SK-N-SH (cell line): ENCODE measurements around the gene GAST.

Experiments used
- EP300 ChIP-seq, 2 experiments: IDR thresholded peaks; 2 replicates each; pipeline versions ENCODE4 v1.4.0 to v1.6.1; 2012; ENCODE audit warnings: borderline replicate concordance in 1 of 2, low read depth in 1 of 2, low read length in 1 of 2
- EZH2phosphoT487 ChIP-seq: fragments of 200-600 bp; sonication (generic); IDR thresholded peaks from 2 replicates; pipeline ENCODE4 v1.6.1; 2017; ENCODE audit warnings: low read depth, mixed run types, mild to moderate bottlenecking, antibody characterized with exemption, moderate library complexity, borderline replicate concordance
- FOXM1 ChIP-seq: IDR thresholded peaks from 2 replicates; pipeline ENCODE4 v1.4.0; 2012; ENCODE audit warnings: low read depth, mild to moderate bottlenecking
- GABPA ChIP-seq: IDR thresholded peaks from 2 replicates; pipeline ENCODE4 v1.4.0; 2012; ENCODE audit warnings: low read depth, mild to moderate bottlenecking
- JUND ChIP-seq: IDR thresholded peaks from 2 replicates; pipeline ENCODE4 v1.4.0; 2012
- NRF1 ChIP-seq: IDR thresholded peaks from 2 replicates; pipeline ENCODE4 v1.6.1; 2012; ENCODE audit warnings: low read depth, mild to moderate bottlenecking, low read length
- POLR2AphosphoS5 ChIP-seq: IDR thresholded peaks from 2 replicates; pipeline ENCODE4 v1.6.1; 2012; ENCODE audit warnings: low read depth, low read length
- RCOR1 ChIP-seq: fragments of 150-350 bp; IDR thresholded peaks from 2 replicates; pipeline ENCODE4 v1.6.1; 2017; ENCODE audit warnings: antibody characterized with exemption, low read length
- SIN3A ChIP-seq: IDR thresholded peaks from 2 replicates; pipeline ENCODE4 v1.6.1; 2012; ENCODE audit warnings: low read depth, mild to moderate bottlenecking, low read length, moderate library complexity, borderline replicate concordance
- YY1 ChIP-seq: IDR thresholded peaks from 2 replicates; pipeline ENCODE4 v1.4.0; 2012; ENCODE audit warnings: low read depth, mild to moderate bottlenecking
- TF ChIP-seq, protein P1 (sequence below): fragments of 200-600 bp; sonication (generic); IDR thresholded peaks from 2 replicates; pipeline ENCODE4 v1.6.1; 2017; ENCODE audit warnings: antibody characterized with exemption, mild to moderate bottlenecking, moderate library complexity
- TF ChIP-seq, protein P2 (sequence below): IDR thresholded peaks from 2 replicates; pipeline ENCODE4 v1.4.0; 2012; ENCODE audit warnings: low read depth
- TF ChIP-seq, protein P3 (sequence below): fragments of 150-350 bp; IDR thresholded peaks from 2 replicates; pipeline ENCODE4 v1.6.1; 2017; ENCODE audit warnings: antibody characterized with exemption, low read length, low read depth, borderline replicate concordance

DNA sequence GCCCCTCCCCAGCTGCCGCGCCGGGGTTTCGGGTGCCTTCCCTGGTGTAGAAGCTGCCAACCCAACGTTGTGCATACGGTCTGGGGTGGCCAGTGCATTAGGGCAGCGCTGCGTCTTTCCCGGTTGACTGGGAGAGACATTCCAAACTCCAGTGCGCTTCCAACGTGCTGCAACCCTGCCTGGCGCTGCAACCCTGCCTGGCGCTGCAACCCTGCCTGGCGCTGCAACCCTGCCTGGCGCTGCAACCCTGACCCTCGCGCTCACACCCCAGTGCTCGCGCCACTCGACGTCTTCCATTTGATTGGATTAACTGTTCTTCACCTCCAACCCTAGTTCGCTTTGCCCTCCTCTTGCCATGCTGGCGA lies 22.8 kb downstream of the GAST start:
- TF ChIP-seq, protein P1, sequence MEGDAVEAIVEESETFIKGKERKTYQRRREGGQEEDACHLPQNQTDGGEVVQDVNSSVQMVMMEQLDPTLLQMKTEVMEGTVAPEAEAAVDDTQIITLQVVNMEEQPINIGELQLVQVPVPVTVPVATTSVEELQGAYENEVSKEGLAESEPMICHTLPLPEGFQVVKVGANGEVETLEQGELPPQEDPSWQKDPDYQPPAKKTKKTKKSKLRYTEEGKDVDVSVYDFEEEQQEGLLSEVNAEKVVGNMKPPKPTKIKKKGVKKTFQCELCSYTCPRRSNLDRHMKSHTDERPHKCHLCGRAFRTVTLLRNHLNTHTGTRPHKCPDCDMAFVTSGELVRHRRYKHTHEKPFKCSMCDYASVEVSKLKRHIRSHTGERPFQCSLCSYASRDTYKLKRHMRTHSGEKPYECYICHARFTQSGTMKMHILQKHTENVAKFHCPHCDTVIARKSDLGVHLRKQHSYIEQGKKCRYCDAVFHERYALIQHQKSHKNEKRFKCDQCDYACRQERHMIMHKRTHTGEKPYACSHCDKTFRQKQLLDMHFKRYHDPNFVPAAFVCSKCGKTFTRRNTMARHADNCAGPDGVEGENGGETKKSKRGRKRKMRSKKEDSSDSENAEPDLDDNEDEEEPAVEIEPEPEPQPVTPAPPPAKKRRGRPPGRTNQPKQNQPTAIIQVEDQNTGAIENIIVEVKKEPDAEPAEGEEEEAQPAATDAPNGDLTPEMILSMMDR: no peak
- no peak for TF ChIP-seq YY1
- no peak for TF ChIP-seq JUND
- TF ChIP-seq EP300 (IDR thresholded peaks at IDR 0.05; ENCODE audit: borderline replicate concordance in 1 of 2, low read depth in 1 of 2, low read length in 1 of 2): no peak
- TF ChIP-seq EZH2phosphoT487: no peak
- TF ChIP-seq GABPA: no peak
- TF ChIP-seq, protein P2, sequence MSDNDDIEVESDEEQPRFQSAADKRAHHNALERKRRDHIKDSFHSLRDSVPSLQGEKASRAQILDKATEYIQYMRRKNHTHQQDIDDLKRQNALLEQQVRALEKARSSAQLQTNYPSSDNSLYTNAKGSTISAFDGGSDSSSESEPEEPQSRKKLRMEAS: no peak
- TF ChIP-seq RCOR1: no peak
- TF ChIP-seq NRF1: no peak
- no peak for TF ChIP-seq FOXM1
- TF ChIP-seq POLR2AphosphoS5: no peak
- no peak for TF ChIP-seq SIN3A
- TF ChIP-seq, protein P3, sequence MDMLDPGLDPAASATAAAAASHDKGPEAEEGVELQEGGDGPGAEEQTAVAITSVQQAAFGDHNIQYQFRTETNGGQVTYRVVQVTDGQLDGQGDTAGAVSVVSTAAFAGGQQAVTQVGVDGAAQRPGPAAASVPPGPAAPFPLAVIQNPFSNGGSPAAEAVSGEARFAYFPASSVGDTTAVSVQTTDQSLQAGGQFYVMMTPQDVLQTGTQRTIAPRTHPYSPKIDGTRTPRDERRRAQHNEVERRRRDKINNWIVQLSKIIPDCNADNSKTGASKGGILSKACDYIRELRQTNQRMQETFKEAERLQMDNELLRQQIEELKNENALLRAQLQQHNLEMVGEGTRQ: no peak
